ENCODE data around the gene HDAC11.
"Not testable (repeated sequence)": the region's sequence is repeated elsewhere in the genome, so short reads cannot be mapped to it uniquely, and the experiment has no call there.

- not testable (repeated sequence) for TF ChIP-seq POLR2AphosphoS5, POLR2A (IDR thresholded peaks at IDR 0.05; ENCODE audit: low read depth, low read length)
Observed at GRCh38 chr3:13430411-13430875, 49.7 kb upstream of the HDAC11 start.

Data from GM12892 (cell line).